Fibroblast of lung (primary cell): Measurements from ENCODE around the gene KIF3A. TPM values are rescaled to one million over a fixed set of nuclear protein-coding genes. Genes with fewer than 3 reads are reported as not detected.

Source experiments
- DNase-seq, 2 donors: peaks; one replicate each; pipeline versions ENCODE4 v3.0.0 to v3.0.0-alpha.2; 2010; ENCODE audit warnings: low read depth in 2 of 2
- H2AFZ ChIP-seq: 2 replicates; pipeline ENCODE4 v1.5.1; 2012; ENCODE audit warnings: low read length, control low read depth, inconsistent platforms
- H3K27ac ChIP-seq: 2 replicates; pipeline ENCODE4 v1.5.1; 2011; ENCODE audit warnings: low read length, control low read depth; ENCODE audit not compliant: insufficient read depth
- H3K27me3 ChIP-seq: 2 replicates; pipeline ENCODE4 v1.5.1; 2011; ENCODE audit warnings: mild to moderate bottlenecking, low read length; ENCODE audit not compliant: control insufficient read depth, insufficient read depth
- H3K36me3 ChIP-seq: 2 replicates; pipeline ENCODE4 v1.5.1; 2011; ENCODE audit warnings: low read length; ENCODE audit not compliant: control insufficient read depth, insufficient read depth
- H3K4me1 ChIP-seq: 2 replicates; pipeline ENCODE4 v1.5.1; 2011; ENCODE audit warnings: low read length; ENCODE audit not compliant: control insufficient read depth, insufficient read depth; ENCODE audit errors: extremely low read depth
- H3K4me2 ChIP-seq: 2 replicates; pipeline ENCODE4 v1.5.1; 2011; ENCODE audit warnings: low read length, control low read depth; ENCODE audit not compliant: insufficient read depth; ENCODE audit errors: extremely low read depth
- H3K4me3 ChIP-seq, 4 experiments: fragments of 200-600 bp in 1 of 4; sonication (generic) in 1 of 4; replicated peaks in 1 of 4; 2 replicates each; pipeline ENCODE4 v1.5.1; 2011 to 2016; ENCODE audit warnings: low read length in 4 of 4, low read depth in 3 of 4, mild to moderate bottlenecking in 3 of 4, control low read depth in 2 of 4, inconsistent platforms in 1 of 4, mixed read lengths in 1 of 4; ENCODE audit not compliant: insufficient read depth in 1 of 4; ENCODE audit errors: control extremely low read depth in 1 of 4
- H3K79me2 ChIP-seq: 2 replicates; pipeline ENCODE4 v1.5.1; 2012; ENCODE audit warnings: mild to moderate bottlenecking, low read length, inconsistent platforms; ENCODE audit not compliant: control insufficient read depth, insufficient read depth
- H3K9ac ChIP-seq: 2 replicates; pipeline ENCODE4 v1.5.1; 2011; ENCODE audit warnings: mild to moderate bottlenecking, low read length, control low read depth; ENCODE audit not compliant: insufficient read depth
- H3K9me3 ChIP-seq: 2 replicates; pipeline ENCODE4 v1.5.1; 2012; ENCODE audit warnings: low read depth, low read length; ENCODE audit not compliant: control insufficient read depth, insufficient read depth
- H4K20me1 ChIP-seq: 2 replicates; pipeline ENCODE4 v1.5.1; 2011; ENCODE audit warnings: low read length; ENCODE audit not compliant: control insufficient read depth, insufficient read depth; ENCODE audit errors: extremely low read depth
- EZH2 ChIP-seq: IDR thresholded peaks from 2 replicates; pipeline ENCODE4 v1.5.1; 2012; ENCODE audit warnings: low read length, control low read depth, mild to moderate bottlenecking; ENCODE audit errors: missing control alignments
- polyA plus RNA-seq, 2 donors: library from polyadenylated mRNA; depleted of rRNA in 1 of 2; stranded (reverse) in 1 of 2; unstranded in 1 of 2; fragments of >200 nt; gene quantifications; 2 replicates each; pipeline ENCODE4 v1.2.1, GENCODE V29; 2011 to 2012; ENCODE audit warnings: missing spikeins in 1 of 2
- total RNA-seq: library from RNA; depleted of rRNA; stranded (reverse); fragments of >200 nt; gene quantifications from 2 replicates; pipeline ENCODE4 v1.2.1, GENCODE V29; 2014
- TF ChIP-seq, protein P1 (sequence below), 2 donors: IDR thresholded peaks in 1 of 2; conservative IDR thresholded peaks in 1 of 2; 1 replicate in 1 of 2; 2 replicates in 1 of 2; pipeline ENCODE4 v1.5.1; 2011 to 2012; ENCODE audit warnings: low read length in 2 of 2, control low read depth in 1 of 2, inconsistent platforms in 1 of 2, low read depth in 1 of 2, mild to moderate bottlenecking in 1 of 2

The KIF3A gene
- total and polyA plus RNA-seq, 2 donors (not counting 1 experiment from before 2014, with no cell fraction given), result 8.8 to 11.2 TPM

GRCh38 chr5:132679717-132680380 is 57.5 kb downstream of the KIF3A start:
- Histone ChIP-seq H2AFZ (no peak overlapping the region), H3K79me2 (no peaks in the 10 kb centered on the region), H3K9me3 (no peaks in the 10 kb centered on the region), H3K36me3 (no peaks in the 10 kb centered on the region), H3K4me3 (no peak overlapping the region), H3K9ac (no peak overlapping the region), H4K20me1 (no peaks in the 10 kb centered on the region), H3K4me2 (no peak overlapping the region), H3K4me1 (peaks cover 16% of the 10 kb centered on the region), H3K27ac (no peak overlapping the region), H3K27me3 (no peaks in the 10 kb centered on the region)
- TF ChIP-seq EZH2, result no peak
- TF ChIP-seq, protein P1, sequence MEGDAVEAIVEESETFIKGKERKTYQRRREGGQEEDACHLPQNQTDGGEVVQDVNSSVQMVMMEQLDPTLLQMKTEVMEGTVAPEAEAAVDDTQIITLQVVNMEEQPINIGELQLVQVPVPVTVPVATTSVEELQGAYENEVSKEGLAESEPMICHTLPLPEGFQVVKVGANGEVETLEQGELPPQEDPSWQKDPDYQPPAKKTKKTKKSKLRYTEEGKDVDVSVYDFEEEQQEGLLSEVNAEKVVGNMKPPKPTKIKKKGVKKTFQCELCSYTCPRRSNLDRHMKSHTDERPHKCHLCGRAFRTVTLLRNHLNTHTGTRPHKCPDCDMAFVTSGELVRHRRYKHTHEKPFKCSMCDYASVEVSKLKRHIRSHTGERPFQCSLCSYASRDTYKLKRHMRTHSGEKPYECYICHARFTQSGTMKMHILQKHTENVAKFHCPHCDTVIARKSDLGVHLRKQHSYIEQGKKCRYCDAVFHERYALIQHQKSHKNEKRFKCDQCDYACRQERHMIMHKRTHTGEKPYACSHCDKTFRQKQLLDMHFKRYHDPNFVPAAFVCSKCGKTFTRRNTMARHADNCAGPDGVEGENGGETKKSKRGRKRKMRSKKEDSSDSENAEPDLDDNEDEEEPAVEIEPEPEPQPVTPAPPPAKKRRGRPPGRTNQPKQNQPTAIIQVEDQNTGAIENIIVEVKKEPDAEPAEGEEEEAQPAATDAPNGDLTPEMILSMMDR (conservative IDR thresholded peaks at IDR 0.05 in 1 of 2, IDR thresholded peaks at IDR 0.05 in 1 of 2; ENCODE audit: low read depth in 1 of 2, low read length in 2 of 2), result no peak
- no peak for DNase-seq

DNA sequence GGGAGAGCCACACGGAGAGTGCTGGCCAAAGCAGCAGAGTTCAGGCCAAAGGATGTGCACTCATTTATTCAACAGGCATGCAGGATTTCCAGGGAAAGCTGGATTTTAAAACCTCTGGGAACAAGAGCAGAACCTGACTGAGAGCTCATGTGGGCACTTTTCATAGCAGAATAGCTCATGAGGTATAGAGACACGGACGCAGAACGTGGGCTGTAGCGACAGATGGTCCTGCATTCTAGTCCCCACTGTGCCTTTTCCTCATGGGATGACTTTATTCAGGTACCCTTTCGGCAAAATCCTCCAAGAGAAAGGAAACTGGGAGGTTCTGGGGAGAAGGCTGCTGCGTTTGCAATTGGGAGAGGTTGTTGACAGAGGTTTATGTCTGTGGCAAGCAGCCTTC is 58.2 kb downstream of the KIF3A start:
- H3K27me3 ChIP-seq, result no peaks in the 10 kb centered on the region
- H3K4me1 ChIP-seq, result peaks cover 18% of the 10 kb centered on the region
- no peaks in the 10 kb centered on the region for H4K20me1 ChIP-seq
- H3K79me2 ChIP-seq, result no peaks in the 10 kb centered on the region
- no peak overlapping the region for H3K27ac ChIP-seq
- H3K4me2 ChIP-seq, result no peak overlapping the region
- TF ChIP-seq, protein P1 (conservative IDR thresholded peaks at IDR 0.05 in 1 of 2, IDR thresholded peaks at IDR 0.05 in 1 of 2; ENCODE audit: low read depth in 1 of 2, low read length in 2 of 2), result no peak
- no peak for TF ChIP-seq EZH2
- H3K9ac ChIP-seq, result no peak overlapping the region
- H3K36me3 ChIP-seq, result no peaks in the 10 kb centered on the region
- H3K9me3 ChIP-seq, result no peaks in the 10 kb centered on the region
- no peak overlapping the region for H3K4me3 ChIP-seq
- H2AFZ ChIP-seq, result no peak overlapping the region
- no peak for DNase-seq

- Histone ChIP-seq H3K9ac (no peak overlapping the region), H2AFZ (no peak overlapping the region), H3K79me2 (no peaks in the 10 kb centered on the region), H3K27ac (no peak overlapping the region), H3K4me1 (peaks cover 21% of the 10 kb centered on the region), H3K36me3 (no peaks in the 10 kb centered on the region), H3K27me3 (no peaks in the 10 kb centered on the region), H4K20me1 (no peaks in the 10 kb centered on the region), H3K4me3 (no peak overlapping the region), H3K4me2 (no peak overlapping the region), H3K9me3 (no peaks in the 10 kb centered on the region)
- DNase-seq, result no peak
- TF ChIP-seq, protein P1 (conservative IDR thresholded peaks at IDR 0.05 in 1 of 2, IDR thresholded peaks at IDR 0.05 in 1 of 2; ENCODE audit: low read depth in 1 of 2, low read length in 2 of 2), result no peak
- no peak for TF ChIP-seq EZH2
Measured at GRCh38 chr5:132678735-132679134, 58.6 kb downstream of the KIF3A start.
